Subcutaneous adipose tissue (tissue), 4 donors: ENCODE measurements around the gene PDF. TPM values are rescaled to one million over a fixed set of nuclear protein-coding genes. Genes with fewer than 3 reads are reported as not detected.

Experiments used
- total RNA-seq, 4 donors: library from RNA; depleted of rRNA; stranded (reverse); fragments of >200 nt; gene quantifications; one replicate each; pipeline ENCODE4 v1.1.0, GENCODE V29; 2016
- TF ChIP-seq, protein P1 (sequence below): fragments of 450-650 bp; IDR thresholded peaks from one replicate; pipeline ENCODE4 v1.5.1; 2016; ENCODE audit warnings: low read depth, mild to moderate bottlenecking, control low read depth, antibody characterized with exemption, moderate library complexity

PDF gene
- total RNA-seq, 4 donors from 2014 or later, result 5.9 to 24.3 (median 8.3) TPM

DNA sequence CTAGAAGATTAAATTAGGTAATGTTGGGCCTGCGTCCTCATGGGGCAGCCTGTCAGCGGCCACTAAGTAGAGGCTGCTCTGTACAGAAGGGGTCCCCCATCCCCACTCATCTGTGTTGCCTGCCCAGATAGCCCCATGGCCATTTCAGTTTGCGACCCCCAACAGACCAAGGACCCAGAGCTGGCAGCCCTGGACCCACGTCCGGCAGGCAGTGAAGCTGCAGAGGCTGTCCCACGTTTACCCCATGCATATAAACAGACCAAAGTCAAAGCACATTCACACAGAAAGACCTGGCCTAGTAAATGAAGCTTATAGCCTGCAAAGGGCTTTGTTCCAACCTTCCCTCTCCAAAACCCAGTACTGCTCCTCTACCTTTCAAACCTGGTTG is 4.6 kb downstream of the PDF start:
- TF ChIP-seq, protein P1, sequence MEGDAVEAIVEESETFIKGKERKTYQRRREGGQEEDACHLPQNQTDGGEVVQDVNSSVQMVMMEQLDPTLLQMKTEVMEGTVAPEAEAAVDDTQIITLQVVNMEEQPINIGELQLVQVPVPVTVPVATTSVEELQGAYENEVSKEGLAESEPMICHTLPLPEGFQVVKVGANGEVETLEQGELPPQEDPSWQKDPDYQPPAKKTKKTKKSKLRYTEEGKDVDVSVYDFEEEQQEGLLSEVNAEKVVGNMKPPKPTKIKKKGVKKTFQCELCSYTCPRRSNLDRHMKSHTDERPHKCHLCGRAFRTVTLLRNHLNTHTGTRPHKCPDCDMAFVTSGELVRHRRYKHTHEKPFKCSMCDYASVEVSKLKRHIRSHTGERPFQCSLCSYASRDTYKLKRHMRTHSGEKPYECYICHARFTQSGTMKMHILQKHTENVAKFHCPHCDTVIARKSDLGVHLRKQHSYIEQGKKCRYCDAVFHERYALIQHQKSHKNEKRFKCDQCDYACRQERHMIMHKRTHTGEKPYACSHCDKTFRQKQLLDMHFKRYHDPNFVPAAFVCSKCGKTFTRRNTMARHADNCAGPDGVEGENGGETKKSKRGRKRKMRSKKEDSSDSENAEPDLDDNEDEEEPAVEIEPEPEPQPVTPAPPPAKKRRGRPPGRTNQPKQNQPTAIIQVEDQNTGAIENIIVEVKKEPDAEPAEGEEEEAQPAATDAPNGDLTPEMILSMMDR, result no peak

DNA sequence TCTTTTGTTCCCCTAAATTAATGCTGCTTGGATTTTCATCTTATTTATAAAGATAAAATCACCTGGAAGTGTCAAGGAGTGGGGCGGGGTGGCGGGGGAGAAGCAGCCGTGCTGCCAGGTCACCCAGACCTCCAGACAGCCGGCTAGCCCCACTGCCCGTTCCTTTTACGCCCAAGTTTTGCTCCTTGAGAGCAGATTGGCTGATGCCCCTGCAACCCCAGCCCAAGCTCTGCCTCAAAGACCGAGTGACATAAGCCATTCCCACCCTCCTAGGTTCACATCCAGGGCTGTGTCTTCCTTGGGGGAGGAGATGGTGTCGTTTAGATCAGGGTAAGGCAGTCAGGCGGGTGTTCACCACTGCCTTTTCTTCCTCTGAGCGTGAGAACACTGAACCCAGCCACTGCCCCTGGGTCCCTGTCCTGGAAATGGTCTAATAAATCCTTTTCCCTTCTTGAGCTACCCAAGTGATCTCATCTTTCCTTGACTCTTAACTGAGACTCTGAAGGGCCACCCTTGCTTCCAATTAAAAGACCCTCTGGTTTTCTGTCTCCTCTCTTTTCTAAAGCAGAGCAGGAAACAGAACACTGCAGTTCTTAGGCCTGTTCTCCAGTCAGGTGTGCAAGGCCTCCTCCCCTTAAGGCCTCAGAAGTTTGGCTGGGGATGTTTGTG is 5.7 kb downstream of the PDF start:
- TF ChIP-seq, protein P1, result no peak

DNA sequence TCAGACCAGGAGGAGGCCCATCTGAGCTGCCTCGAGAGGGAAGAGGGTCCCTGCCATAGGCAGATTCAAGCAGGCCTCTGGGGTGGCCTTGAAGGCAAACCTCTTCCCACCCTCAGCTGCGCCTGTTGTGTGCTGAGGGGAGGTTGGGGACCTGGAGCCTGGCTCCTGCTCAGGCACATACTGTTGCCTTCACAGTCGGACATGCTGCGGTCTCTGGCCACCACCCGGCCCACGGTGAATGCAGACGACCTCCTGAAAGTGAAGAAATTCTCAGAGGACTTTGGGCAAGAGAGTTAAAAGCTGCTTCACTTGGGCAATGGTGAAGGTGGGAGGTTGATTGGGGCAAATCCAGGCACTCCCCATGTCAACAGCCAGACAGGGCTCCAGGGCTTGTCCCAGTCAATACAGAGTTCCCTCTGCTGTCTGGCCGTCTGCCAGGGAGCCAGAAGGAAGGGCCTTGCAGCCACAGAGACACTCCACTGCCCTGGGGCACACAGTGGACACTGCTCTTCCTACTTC is 6.3 kb downstream of the PDF start:
- TF ChIP-seq, protein P1, result no peak

DNA sequence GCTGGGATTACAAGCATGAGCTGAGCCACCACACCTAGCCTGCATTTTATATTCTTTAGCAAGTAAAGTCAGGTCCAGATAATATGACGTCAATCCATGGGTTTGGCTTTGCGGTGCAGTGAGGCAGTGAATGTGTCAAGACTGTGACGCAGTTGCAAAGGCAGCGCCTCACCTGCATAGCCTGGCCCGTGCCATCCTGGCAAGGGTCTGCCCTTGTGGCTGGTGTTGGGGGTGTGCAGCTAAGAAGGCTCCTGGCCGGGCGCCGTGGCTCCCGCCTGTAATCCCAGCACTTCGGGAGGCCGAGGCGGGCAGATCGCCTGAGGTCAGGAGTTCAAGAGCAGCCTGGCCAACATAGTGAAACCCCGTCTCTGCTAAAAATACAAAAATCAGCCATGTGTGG is 7.0 kb downstream of the PDF start:
- TF ChIP-seq, protein P1, result no peak

DNA sequence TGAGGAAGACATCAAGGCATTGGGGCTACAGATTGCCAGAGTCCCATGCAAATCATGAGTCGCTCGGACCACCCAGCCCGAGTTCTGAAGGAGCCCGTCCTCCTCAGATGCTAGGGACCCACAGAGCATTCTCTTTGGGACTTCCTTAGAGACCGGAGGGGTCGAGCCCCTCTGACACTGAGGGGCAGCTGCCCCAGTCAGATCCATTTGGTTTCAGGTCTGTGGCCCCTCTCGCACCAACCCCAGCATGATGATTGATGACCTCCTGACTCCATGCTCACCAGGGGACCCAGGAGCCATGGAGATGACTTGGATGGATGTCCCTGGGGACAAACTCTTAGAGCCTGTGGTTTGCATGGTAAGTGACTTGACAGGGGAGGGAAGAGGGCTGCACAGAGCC is 8.0 kb downstream of the PDF start:
- TF ChIP-seq, protein P1, result no peak

DNA sequence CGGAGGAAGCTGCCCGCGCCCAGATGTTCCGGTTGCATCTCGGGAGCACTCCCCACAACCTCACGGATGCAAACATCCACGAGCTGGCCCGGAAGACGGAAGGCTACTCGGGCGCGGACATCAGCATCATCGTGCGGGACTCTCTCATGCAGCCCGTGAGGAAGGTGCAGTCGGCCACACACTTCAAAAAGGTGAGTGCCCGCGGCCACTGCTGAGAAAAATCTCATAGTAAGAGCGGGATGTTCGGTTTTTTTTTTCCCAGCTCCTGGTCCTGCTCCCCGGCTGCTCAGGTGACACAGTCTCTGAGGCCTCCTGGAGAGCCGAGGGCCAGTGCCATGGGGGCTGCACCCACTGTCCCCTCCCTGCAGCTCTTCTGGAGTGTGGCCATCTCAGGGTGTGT is 9.3 kb downstream of the PDF start:
- TF ChIP-seq, protein P1, result no peak

DNA sequence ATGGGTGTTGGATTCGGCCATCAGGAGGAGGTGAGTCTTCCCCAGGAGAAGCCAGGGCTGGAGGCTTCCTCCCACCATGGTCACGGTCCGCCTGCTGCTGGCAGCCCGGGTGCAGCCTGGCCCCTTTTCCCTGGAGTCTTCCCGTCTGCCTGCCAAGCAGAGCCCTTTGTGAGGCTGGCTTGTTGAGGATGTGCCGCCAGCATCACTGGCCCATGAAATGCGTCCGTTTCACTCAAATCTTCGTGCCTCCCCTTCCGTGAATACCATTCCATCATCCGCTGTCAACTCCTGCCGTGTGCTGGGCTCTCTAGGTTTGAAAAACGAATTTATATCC is 9.7 kb downstream of the PDF start:
- TF ChIP-seq, protein P1, result no peak
